ENCODE results near the gene PAIP2.

GRCh38 chr5:139382807-139383206, 41.2 kb downstream of the PAIP2 start:
- no peak for TF ChIP-seq POLR2A (IDR thresholded peaks at IDR 0.05)
- TF ChIP-seq CTCF (IDR thresholded peaks at IDR 0.05), result no peak
